ENCODE results near the gene RPL37A.

DNA sequence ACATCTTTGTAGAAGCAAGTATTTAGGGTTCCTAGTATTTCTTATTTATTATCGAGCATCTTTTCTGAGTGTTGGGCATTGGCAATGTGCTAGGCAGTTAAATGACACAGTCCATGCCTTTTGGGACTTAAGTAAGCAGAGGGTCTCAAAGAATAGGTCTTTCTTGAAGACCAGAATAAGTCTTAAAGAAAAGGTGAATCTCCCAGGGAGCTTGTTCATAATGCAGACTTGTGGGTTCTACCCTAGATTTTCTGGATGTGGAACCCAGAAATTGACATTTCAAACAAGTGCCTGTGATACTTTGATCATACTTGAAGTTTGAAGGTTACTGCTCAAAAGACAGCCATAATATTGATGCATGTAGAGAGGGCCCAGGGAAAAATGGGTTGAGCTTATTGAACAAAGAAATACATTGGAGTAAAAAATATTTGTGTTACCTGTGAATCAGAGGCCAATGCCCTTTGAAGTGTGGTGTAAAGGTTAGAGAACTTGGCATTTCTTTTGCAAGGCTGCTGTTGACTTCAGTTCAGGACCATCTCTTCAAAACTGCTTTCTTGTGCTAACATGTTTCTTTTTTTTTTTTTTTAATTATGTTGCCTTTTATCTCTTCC, 24.4 kb downstream of the RPL37A start:
- TF ChIP-seq, protein P1, sequence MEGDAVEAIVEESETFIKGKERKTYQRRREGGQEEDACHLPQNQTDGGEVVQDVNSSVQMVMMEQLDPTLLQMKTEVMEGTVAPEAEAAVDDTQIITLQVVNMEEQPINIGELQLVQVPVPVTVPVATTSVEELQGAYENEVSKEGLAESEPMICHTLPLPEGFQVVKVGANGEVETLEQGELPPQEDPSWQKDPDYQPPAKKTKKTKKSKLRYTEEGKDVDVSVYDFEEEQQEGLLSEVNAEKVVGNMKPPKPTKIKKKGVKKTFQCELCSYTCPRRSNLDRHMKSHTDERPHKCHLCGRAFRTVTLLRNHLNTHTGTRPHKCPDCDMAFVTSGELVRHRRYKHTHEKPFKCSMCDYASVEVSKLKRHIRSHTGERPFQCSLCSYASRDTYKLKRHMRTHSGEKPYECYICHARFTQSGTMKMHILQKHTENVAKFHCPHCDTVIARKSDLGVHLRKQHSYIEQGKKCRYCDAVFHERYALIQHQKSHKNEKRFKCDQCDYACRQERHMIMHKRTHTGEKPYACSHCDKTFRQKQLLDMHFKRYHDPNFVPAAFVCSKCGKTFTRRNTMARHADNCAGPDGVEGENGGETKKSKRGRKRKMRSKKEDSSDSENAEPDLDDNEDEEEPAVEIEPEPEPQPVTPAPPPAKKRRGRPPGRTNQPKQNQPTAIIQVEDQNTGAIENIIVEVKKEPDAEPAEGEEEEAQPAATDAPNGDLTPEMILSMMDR (IDR thresholded peaks at IDR 0.05), result no peak
- no peak for TF ChIP-seq POLR2A (IDR thresholded peaks at IDR 0.05)
